GM23338 (cell line): ENCODE measurements around the gene RPL29. TPM values are rescaled to one million over a fixed set of nuclear protein-coding genes. Genes with fewer than 3 reads are reported as not detected.

Experiments used
- CREB1 ChIP-seq: fragments of 250-450 bp; sonication (Bioruptor Pico); IDR thresholded peaks from 2 replicates; pipeline ENCODE4 v1.5.0; 2020; ENCODE audit warnings: low read depth, mild to moderate bottlenecking, moderate library complexity
- EZH2 ChIP-seq: fragments of 200-600 bp; sonication (generic); IDR thresholded peaks from one replicate; pipeline ENCODE4 v1.8.0; 2017; ENCODE audit warnings: antibody characterized with exemption, mild to moderate bottlenecking, low read depth; ENCODE audit not compliant: unreplicated experiment
- EZH2phosphoT487 ChIP-seq: fragments of 200-600 bp; sonication (generic); IDR thresholded peaks from one replicate; pipeline ENCODE4 v1.8.1; 2018; ENCODE audit warnings: antibody characterized with exemption; ENCODE audit not compliant: unreplicated experiment
- JUNB ChIP-seq: IDR thresholded peaks from one replicate; pipeline ENCODE4 v1.6.1; 2016; ENCODE audit warnings: antibody characterized with exemption; ENCODE audit not compliant: unreplicated experiment
- NANOG ChIP-seq: IDR thresholded peaks from 2 replicates; pipeline ENCODE4 v1.6.1; 2016; ENCODE audit warnings: antibody characterized with exemption, borderline replicate concordance
- POLR2AphosphoS5 ChIP-seq: IDR thresholded peaks from 2 replicates; pipeline ENCODE4 v1.6.1; 2016; ENCODE audit warnings: antibody characterized with exemption, low read depth
- REST ChIP-seq: IDR thresholded peaks from one replicate; pipeline ENCODE4 v1.6.1; 2018; ENCODE audit warnings: antibody characterized with exemption; ENCODE audit not compliant: unreplicated experiment
- STAT1 ChIP-seq: IDR thresholded peaks from one replicate; pipeline ENCODE4 v1.6.1; 2016; ENCODE audit warnings: antibody characterized with exemption; ENCODE audit not compliant: unreplicated experiment
- ZNF331 ChIP-seq: fragments of 250-450 bp; sonication (Bioruptor Pico); IDR thresholded peaks from 2 replicates; pipeline ENCODE4 v1.5.0; 2020; ENCODE audit warnings: low read depth, mild to moderate bottlenecking, moderate library complexity
- ZNF462 ChIP-seq: fragments of 250-450 bp; sonication (Bioruptor Pico); IDR thresholded peaks from 2 replicates; pipeline ENCODE4 v1.5.0; 2020; ENCODE audit warnings: mild to moderate bottlenecking, moderate library complexity
- polyA plus RNA-seq: library from polyadenylated mRNA; unstranded; fragments of >200 nt; fragmentation: Nextera tagmentation; extraction: Ambion mirVana; gene quantifications from 2 replicates; pipeline ENCODE4 v1.2.1, GENCODE V29; 2016
- total RNA-seq: library from RNA; depleted of rRNA; stranded (reverse); fragments of >200 nt; shearing (Covaris generic); gene quantifications from 2 replicates; pipeline ENCODE4 v1.2.3, GENCODE V29; 2014

Gene RPL29
- total and polyA plus RNA-seq, 2 experiments from 2014 or later, result 1,471 to 1,864 TPM

DNA sequence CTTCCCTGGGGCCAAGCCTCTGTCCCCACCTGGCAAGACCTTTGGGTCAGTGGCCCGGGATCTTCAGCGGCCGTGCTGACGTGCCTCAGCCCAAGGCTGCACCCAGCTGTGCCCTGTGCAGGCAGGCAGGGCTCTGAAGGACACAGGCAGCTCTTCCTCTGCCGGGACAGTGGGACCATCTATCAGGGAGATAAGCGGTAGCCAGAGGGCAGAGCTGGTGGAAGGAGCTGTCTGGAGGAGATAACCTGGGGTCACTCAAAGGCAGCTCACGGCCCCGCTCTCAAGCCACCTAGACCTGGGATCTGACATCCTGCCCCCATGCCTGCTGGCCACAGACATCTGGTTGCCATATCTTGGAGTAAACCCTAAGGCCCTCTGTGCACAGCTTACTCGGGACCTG, 33.4 kb upstream of the RPL29 start (continued):
- TF ChIP-seq ZNF462 (CRISPR knock-in tag) (no peak), EZH2phosphoT487 (no peak), EZH2 (no peak), STAT1 (no peak), POLR2AphosphoS5 (no peak), REST (no peak), ZNF331 (CRISPR knock-in tag) (no peak), JUNB (no peak), NANOG (no peak), CREB1 (CRISPR knock-in tag) (no peak)
